ENCODE measurements around the gene PMEPA1.

The PMEPA1 gene

GRCh38 chr20:57736738-57737347 is 27.0 kb upstream of the PMEPA1 start:
- DNase-seq, result no peak

DNA sequence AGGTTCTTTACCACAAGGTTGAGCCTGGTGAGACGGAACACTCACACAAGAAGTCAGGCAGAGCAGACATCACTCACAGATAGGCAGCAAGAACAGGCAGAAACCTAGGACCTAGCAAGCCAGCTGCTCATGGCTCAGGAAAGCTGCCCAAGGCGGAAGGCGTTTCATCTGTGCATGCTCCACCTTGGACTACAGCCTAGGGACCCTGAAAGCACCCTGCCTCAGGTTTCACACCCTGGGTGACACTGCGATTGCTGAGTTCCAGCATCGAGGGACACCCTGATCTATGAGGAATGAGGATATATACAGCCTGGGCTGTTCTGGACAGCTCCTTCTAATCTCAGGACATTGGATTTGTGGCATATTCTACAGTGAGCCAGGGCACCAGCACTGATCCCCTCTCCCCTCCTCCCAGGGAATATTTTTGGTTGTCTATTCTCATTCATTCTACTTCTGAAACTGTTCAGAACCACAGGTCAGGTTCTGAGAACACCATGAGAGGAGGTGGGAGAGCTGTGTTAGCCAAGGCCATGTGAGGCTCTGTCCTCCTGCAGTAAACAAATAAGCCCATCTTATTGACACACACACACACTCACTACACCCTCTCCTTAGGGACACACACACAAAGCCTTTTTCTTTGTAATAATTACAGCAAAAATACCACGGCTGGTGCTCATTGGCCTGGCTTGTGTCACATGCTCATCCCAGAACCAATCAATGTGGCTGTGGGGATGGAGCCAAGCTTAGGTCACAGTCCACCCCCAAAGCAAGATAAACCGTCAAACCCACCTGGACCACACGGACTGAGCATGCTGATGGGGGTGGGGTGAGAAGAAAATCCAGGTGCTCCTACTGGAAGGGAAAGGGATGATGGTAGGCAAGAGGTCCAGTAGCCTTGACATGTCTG is 26.3 kb upstream of the PMEPA1 start:
- DNase-seq, result no peak

- no peak for DNase-seq
Measured at GRCh38 chr20:57734754-57735153, 24.9 kb upstream of the PMEPA1 start.

GRCh38 chr20:57732226-57732625 is 22.4 kb upstream of the PMEPA1 start:
- no peak for DNase-seq

DNA sequence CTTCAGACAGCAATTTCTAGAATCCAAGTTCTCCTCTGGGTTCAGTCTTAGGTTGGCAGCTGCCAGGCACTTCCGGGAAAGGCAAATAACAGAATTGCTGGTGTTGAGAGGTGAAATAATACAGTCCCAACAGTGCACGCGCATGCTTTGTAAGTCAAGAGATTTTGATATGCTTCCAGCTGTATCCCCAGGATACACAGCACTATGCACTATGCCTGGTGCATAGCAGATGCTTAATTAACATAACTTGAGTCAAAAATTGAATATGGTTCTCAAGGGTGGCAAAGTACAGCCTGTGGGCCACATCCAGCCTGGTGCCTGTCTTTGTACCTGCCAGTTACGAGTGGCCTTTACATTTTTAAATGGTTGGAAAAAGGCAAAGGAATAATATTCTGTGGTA is 18.9 kb upstream of the PMEPA1 start:
- DNase-seq, result no peak

DNA sequence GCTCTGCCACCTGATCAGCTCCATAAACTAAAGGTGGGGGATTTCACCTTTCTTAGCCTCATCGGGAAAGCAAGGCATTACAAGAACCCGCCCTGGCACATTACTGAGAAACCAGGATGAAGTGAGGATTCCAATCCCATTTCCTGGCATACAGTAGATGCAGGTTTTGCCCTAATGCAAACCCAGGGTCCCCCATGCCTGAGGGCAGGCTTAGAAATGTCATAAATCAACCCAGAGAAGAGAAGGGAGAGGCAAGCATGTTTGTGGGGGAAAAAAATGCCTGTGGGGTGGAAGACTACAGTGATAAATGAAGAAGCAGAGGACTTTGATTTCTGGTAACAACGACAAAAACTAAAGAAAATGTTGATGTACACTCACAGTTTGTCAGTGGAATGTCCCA is 18.0 kb upstream of the PMEPA1 start:
- DNase-seq, result no peak

GRCh38 chr20:57725636-57726035 is 15.8 kb upstream of the PMEPA1 start:
- no peak for DNase-seq

- DNase-seq, result no peak
Measured at GRCh38 chr20:57724610-57725405, 15.0 kb upstream of the PMEPA1 start.

DNA sequence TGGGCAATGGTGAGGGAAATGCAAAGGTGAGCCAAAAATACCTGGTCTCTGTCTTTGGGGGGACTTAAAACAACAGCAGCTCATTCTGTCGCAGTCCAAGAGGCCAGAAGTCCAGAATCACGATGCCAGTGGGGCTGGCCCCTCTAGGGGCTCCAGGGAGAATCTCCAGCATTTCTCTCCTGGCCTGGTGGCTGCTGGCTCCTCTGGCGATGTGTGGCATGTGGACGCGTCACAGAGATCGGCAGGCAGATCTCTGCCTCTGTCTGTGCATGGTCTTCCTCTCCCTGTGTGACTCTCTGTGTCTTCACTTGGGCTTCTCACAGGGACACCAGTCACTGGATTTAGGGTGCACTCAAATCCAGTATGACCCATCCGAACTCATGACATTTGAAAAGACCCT is 14.0 kb upstream of the PMEPA1 start:
- no peak for DNase-seq

DNA sequence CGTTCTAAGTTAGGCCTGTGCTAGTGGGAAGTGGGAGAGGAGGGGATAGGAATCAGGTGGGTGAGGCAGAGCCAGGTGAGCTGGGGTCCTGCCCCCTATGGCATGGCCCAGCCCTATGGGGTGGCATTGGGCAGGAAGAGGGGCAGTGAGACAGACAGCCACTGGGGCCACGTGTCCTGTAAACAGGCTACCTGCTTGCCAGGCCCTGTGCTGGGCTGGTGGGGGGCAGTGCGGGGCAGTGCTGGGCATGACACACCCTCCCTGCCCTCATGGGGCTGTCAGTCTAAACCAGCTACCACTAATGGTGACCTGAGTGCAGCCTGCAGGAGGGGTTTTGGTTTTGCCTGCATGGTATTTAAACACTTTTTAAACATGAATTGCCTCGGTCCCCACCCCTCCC is 10.1 kb upstream of the PMEPA1 start:
- DNase-seq, result no peak

DNA sequence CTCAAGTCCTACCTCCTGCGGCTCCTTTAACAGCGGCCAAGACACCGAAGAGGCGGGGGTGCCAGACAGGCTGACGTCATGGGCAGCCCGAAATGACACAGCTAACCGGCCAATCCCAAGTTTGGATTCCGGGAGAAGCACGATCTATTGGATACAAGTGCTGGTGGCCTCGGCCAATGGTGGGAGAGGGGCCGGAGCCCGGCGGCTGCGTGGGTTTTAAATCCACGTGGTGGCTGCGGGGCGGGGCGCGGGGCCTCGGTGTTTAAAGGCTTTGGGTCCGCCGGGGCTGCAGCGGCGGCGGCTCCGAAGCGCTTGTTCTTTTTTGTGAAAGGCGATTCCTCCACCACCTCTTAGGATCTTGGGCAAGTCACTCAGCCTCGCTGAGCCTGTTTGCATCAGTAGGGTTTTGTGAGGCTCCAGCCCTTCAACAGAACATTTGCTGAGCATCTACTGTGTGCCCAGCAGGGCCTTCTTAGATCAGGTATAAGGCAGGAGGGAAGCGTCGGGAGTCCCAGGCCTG is 8.7 kb upstream of the PMEPA1 start:
- peak; percentile 71 to 86 (median 84) for DNase-seq

GRCh38 chr20:57717797-57718196 is 8.0 kb upstream of the PMEPA1 start:
- DNase-seq, result no peak

GRCh38 chr20:57716901-57717300 is 7.1 kb upstream of the PMEPA1 start:
- no peak for DNase-seq

DNA sequence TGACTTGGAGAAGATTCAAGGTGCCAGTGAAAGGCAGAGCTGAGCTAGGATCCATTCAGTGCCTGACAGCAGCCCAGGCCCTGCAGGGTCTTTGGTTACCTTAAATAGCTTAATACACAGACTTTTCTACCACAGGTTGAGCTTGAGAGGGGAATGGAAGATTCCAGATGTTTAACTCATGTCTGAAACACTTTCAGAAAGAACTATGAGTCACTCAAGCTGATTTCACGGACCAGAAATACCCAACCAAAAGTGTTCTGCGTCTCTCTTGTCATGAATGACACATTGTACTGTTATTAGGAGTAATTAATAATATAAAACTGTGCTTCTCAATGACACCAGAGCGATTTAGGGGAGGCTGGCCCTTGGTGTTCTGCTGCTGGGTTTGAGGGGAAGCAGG is 6.4 kb upstream of the PMEPA1 start:
- DNase-seq, result no peak

DNA sequence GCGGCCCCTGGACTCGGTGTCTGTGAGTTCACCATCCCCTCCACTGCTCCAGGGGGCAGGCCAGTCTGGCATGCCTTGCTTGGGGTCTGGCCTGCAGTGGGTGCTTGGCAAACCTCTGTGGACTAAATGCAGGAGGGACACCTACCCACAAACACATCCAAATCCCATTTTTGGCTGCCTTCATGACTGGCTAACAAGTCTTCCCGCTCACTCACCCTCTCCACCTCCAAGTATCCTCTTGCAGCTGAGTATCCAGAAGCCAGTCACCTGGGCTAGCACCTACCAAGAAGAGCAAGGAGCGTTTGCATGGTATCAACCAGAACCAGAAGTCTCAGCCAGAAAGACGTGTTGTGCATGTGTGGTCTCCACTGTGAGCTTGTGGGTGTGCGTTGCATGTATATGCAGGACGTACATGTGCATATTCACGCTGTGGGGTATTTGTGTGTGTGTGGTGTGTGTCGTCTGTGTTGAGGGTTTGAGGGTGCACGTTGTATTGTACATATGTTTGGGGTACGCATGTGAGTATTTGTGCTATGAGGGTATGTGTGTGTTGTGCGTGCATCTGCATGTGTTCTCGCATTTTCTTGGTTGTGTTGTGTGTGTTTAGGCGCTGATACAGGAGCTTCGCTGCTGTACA is 5.6 kb upstream of the PMEPA1 start:
- no peak for DNase-seq

DNA sequence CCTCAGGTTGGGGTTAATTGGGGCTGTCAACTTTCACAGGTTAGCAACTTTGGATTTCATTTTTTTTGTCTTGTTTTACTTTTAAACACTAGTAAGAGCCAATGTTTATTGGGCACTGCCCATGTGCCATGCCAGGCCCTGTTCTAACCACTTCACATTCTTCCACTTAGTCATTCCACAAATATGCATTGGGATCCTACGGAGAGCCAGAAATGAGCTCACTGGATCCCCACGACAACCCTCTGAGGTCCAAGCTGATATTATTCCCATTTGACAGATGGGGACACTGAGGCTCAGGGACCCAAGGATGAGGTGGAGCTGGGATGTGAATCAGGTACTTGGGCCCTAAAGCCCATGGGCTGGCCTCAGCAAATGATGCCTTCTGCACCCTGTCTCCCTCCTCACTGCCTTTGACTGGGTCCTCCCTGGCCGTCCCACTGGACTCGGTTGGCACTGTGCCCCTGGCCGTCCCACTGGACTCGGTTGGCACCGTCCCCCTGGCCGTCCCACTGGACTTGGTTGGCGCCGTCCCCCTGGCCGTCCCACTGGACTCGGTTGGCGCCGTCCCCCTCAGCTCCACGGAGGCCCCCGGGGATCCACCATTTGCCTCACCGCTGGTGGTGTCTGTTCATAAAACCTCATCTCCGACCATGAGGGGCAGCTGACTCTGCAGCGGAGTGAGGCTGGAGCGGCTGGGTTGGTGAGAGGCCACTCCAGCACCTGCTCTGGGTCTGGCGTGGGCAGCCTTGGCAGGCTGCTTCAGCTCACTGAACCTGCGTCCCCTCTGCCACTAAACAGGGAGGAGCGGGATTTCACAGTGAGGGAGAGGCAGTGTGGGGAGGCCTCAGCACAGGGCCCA is 4.8 kb upstream of the PMEPA1 start:
- DNase-seq, result no peak

GRCh38 chr20:57713951-57714350 is 4.1 kb upstream of the PMEPA1 start:
- DNase-seq, result no peak

GRCh38 chr20:57713505-57713903 is 3.7 kb upstream of the PMEPA1 start:
- DNase-seq, result no peak

DNA sequence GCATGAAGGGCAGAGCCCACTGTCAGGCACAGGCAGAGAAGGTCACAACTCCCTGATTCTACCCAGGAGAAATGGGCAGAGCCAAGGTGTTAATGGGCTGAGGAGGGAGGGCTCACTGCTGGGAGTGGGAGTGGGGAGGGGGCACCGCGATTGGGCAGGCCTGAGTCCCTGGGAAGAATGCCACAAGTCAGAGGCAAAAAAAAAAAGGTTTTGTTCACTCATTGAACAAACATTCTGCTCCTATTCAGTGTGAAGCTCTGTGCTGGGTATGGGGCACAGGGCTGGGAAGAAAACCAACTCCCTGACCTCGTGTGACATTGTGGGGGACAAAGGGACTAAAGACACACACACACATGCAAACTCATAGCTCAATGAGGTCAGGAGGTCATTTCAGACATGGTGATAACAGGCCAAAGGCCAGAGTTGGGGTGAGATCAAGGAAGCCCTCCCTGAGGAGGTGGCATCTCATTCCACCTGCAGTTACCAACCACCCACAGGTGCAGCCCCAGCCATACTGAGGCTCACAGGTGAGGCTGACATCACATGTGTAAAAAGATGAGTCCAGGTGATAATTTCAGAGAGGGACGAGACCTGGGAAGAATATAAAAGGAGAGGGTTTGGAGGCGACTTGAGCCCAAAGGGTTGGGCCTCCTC is 3.2 kb upstream of the PMEPA1 start:
- no peak for DNase-seq

- DNase-seq, result no peak
Measured at GRCh38 chr20:57712341-57712740, 2.5 kb upstream of the PMEPA1 start.

DNA sequence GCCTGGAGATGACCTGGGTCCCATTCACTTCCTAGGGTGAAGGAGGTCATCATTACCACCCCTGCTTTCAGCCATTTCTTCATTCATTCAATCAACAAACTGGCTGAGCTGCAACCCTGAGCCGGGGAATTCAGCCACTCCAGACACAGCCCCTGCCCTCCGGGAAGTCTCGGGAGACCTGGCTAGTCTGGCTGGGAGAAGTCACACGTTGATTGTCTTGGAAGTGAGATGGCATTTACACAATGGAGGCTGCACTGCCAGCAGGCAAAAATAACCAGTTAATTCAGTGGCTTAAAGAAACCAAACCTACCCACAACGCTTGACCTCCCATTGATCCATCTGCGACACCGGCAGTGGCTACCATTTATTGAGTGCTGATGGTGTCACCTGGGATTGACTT is 2.0 kb upstream of the PMEPA1 start:
- no peak for DNase-seq

All from T-helper 1 cell (primary cell).